Psoas muscle (tissue), 8 donors: ENCODE measurements around the gene KCNQ5. TPM values are rescaled to one million over a fixed set of nuclear protein-coding genes. Genes with fewer than 3 reads are reported as not detected.

Experiments used
- ATAC-seq, 4 donors: fragments of 200-7000 bp; cut with Tn5 transposase; one replicate each; pipeline ENCODE4 v1.9.1; 2020; ENCODE audit warnings: moderate library complexity in 3 of 4, mild to moderate bottlenecking in 2 of 4
- DNase-seq, 2 donors: peaks; one replicate each; pipeline ENCODE4 v3.0.0-alpha.2; 2020
- H3K27ac ChIP-seq: fragments of 200-600 bp; one replicate; pipeline ENCODE4 v1.8.0; 2022
- H3K27me3 ChIP-seq, 3 donors: fragments of 200-600 bp in 1 of 3; one replicate each; pipeline versions ENCODE4 v1.6.1 to v1.8.0; 2013 to 2022; ENCODE audit warnings: low read length in 2 of 3, mild to moderate bottlenecking in 2 of 3, moderate library complexity in 1 of 3; ENCODE audit not compliant: insufficient read depth in 3 of 3
- H3K36me3 ChIP-seq, 2 donors: fragments of 200-600 bp in 1 of 2; one replicate each; pipeline versions ENCODE4 v1.6.1 to v1.8.0; 2013 to 2022; ENCODE audit warnings: low read depth in 1 of 2, mild to moderate bottlenecking in 1 of 2, moderate library complexity in 1 of 2; ENCODE audit not compliant: insufficient read depth in 1 of 2
- H3K4me1 ChIP-seq: fragments of 200-600 bp; one replicate; pipeline ENCODE4 v1.8.0; 2022
- H3K4me3 ChIP-seq: fragments of 200-600 bp; one replicate; pipeline ENCODE4 v1.8.0; 2022; ENCODE audit warnings: mild to moderate bottlenecking
- H3K9me3 ChIP-seq: fragments of 200-600 bp; one replicate; pipeline ENCODE4 v1.8.0; 2022
- CTCF ChIP-seq: fragments of 200-600 bp; IDR thresholded peaks from one replicate; pipeline ENCODE4 v1.8.0; 2022; ENCODE audit warnings: antibody characterized with exemption
- WGBS, 3 donors: extraction: QIAGEN DNeasy Blood & Tissue Kit; methylation state at CpG; one replicate each; pipeline versions ENCODE4 v1.1.6 to v1.1.7; 2013; 5-methylcytosine and 5-hydroxymethylcytosine counted together
- intact Hi-C, 2 donors: fragments of 100-400 bp; cut with DNase I; formaldehyde crosslinking; loops; one replicate each; pipeline versions ENCODE4 v1.11.0 to v1.14.2; 2022
- polyA plus RNA-seq, 3 donors: library from polyadenylated mRNA; stranded (reverse); fragments of 200-250 nt; gene quantifications; one replicate each; pipeline ENCODE4 v1.2.3, GENCODE V29; 2013
- total RNA-seq, 4 donors: library from RNA; stranded (reverse); fragmentation: NEBNext Ultra II Directional in 2 of 4; extraction: Animal tissue kit (Norgen Biotek cat#: 25700) in 2 of 4; gene quantifications; one replicate each; pipeline versions ENCODE4 v1.2.1 to v1.2.4, GENCODE V29; 2021 to 2023
- donor health status: healthy with polysubstance abuse.
- donor health status: DM: no; HTN: no; CAD: no; lungs with moderate emphysema.
- donor health status: Bipolar disorder and iron deficiency.
- donor health status: healthy.
- donor health status: DM: yes; HTN: yes; CAD: no.
- donor health status: DM: no; HTN: no; CAD: no.
- donor health status: DM: no; HTN: no; CAD: no.
- donor health status: DM: yes; HTN: yes; CAD: no.

Gene KCNQ5
- total and polyA plus RNA-seq, 7 donors = 4.4 to 90.7 (median 25.7) TPM

- H3K4me1 ChIP-seq = peaks cover 39% of the 10 kb centered on the region
- H3K36me3 ChIP-seq = no peaks in the 10 kb centered on the region
- TF ChIP-seq CTCF = no peak
- no peak overlapping the region for H3K4me3 ChIP-seq
- DNase-seq (no peak), ATAC-seq (peak in 3 of 4 donors; percentile 25 to 37 (median 33))
- intact Hi-C loops = no loop called here
- H3K27me3 ChIP-seq = no peaks in the 10 kb centered on the region
- no peaks in the 10 kb centered on the region for H3K9me3 ChIP-seq
- H3K27ac ChIP-seq = peak overlapping the region; percentile 27
- WGBS, 3 donors = 36 to 59% (median 40%) methylated on average over 4 of the region's 4 CpGs
Measured at GRCh38 chr6:72931325-72931887, 309.5 kb downstream of the KCNQ5 start.

GRCh38 chr6:72933233-72933632 is 311.4 kb downstream of the KCNQ5 start:
- DNase-seq (no peak), ATAC-seq (no peak)
- intact Hi-C loops = no loop called here
- no peaks in the 10 kb centered on the region for H3K27me3 ChIP-seq
- no peaks in the 10 kb centered on the region for H3K9me3 ChIP-seq
- WGBS, 3 donors = 70 to 75% (median 70%) methylated on average over 4 of the region's 4 CpGs
- no peak overlapping the region for H3K4me3 ChIP-seq
- no peak for TF ChIP-seq CTCF
- peaks cover 27% of the 10 kb centered on the region for H3K4me1 ChIP-seq
- H3K27ac ChIP-seq = no peak overlapping the region
- no peaks in the 10 kb centered on the region for H3K36me3 ChIP-seq

- ATAC-seq (no peak), DNase-seq (no peak)
- H3K4me3 ChIP-seq = no peak overlapping the region
- H3K27ac ChIP-seq = no peak overlapping the region
- H3K9me3 ChIP-seq = no peaks in the 10 kb centered on the region
- 85 to 91% (median 87%) methylated on average over 4 of the region's 4 CpGs for WGBS, 3 donors
- TF ChIP-seq CTCF = no peak
- no peaks in the 10 kb centered on the region for H3K36me3 ChIP-seq
- no peaks in the 10 kb centered on the region for H3K27me3 ChIP-seq
- intact Hi-C loops = no loop called here
- H3K4me1 ChIP-seq = no peaks in the 10 kb centered on the region
Measured at GRCh38 chr6:72936766-72937559, 315.1 kb downstream of the KCNQ5 start.

- no peak overlapping the region for H3K27ac ChIP-seq
- TF ChIP-seq CTCF = no peak
- no peaks in the 10 kb centered on the region for H3K9me3 ChIP-seq
- WGBS, 3 donors = 82 to 91% (median 88%) methylated on average over 3 of the region's 3 CpGs
- DNase-seq (no peak), ATAC-seq (peak in 1 of 4 donors; percentile 44)
- H3K4me1 ChIP-seq = peaks cover 2% of the 10 kb centered on the region
- intact Hi-C loops = no loop called here
- H3K4me3 ChIP-seq = no peak overlapping the region
- no peaks in the 10 kb centered on the region for H3K27me3 ChIP-seq
- H3K36me3 ChIP-seq = no peaks in the 10 kb centered on the region
Measured at GRCh38 chr6:72938104-72938503, 316.2 kb downstream of the KCNQ5 start.
